OCI-LY1 (cell line): Measurements from ENCODE around the gene RYR1.

ENCODE experiments used
- CTCF ChIP-seq: fragments of 200-600 bp; sonication (generic), shearing (Covaris generic); IDR thresholded peaks from 2 replicates; pipeline ENCODE4 v1.5.1; 2017; ENCODE audit warnings: mild to moderate bottlenecking, antibody characterized with exemption, low read length, moderate library complexity, mixed read lengths
- EZH2 ChIP-seq: fragments of 200-600 bp; sonication (generic), shearing (Covaris generic); IDR thresholded peaks from 2 replicates; pipeline ENCODE4 v1.8.0; 2017; ENCODE audit warnings: borderline replicate concordance, mixed run types, mild to moderate bottlenecking, antibody characterized with exemption, low read length, moderate library complexity, mixed read lengths

GRCh38 chr19:38488096-38488495 is 54.6 kb downstream of the RYR1 start:
- TF ChIP-seq EZH2 (no peak), CTCF (no peak)
